GM12878 (cell line): ENCODE results near the gene SLC4A9. TPM values are rescaled to one million over a fixed set of nuclear protein-coding genes. Genes with fewer than 3 reads are reported as not detected.

Experiments used
- ATAC-seq: fragments of 200-7000 bp; cut with Tn5 transposase; 3 replicates; pipeline ENCODE4 v1.9.1; 2020; ENCODE audit warnings: mild to moderate bottlenecking, moderate library complexity
- BruUV-seq: library from RNA; stranded (reverse); fragments of 400-500 nt; replicated peaks from 2 replicates; lab custom pipeline; 2021; lab: Mats Ljungman, UMichigan
- CTCF ChIA-PET: fragments of 300-600 bp; sonication (Branson Sonifier 250); formaldehyde crosslinking; extraction: SDS; loops from one replicate; lab custom pipeline; 2021; ENCODE audit warnings: inconsistent platforms; lab: Yijun Ruan, JAX
- POLR2A ChIA-PET: fragments of 350-600 bp; formaldehyde crosslinking; extraction: SDS; loops from one replicate; lab custom pipeline; 2021; ENCODE audit warnings: inconsistent platforms; lab: Charles Lee
- RAD21 ChIA-PET: fragments of 300-600 bp; sonication (Branson Sonifier 250); formaldehyde crosslinking; loops from one replicate; lab custom pipeline; 2023; ENCODE audit warnings: antibody characterized with exemption; ENCODE audit not compliant: unreplicated experiment; lab: Charles Lee
- SMC1A ChIA-PET: fragments of 300-600 bp; sonication (Branson Sonifier 250); formaldehyde crosslinking; loops from one replicate; lab custom pipeline; 2023; ENCODE audit not compliant: unreplicated experiment, uncharacterized antibody; lab: Charles Lee
- DNase-seq: peaks from one replicate; pipeline ENCODE4 v3.0.0-alpha.2; 2011; ENCODE audit warnings: low read depth, low spot score
- FAIRE-seq: peaks from 3 replicates; lab custom pipeline; 2011; peaks lifted over from hg19 to GRCh38; lab: Jason Lieb, UNC
- H2AFZ ChIP-seq: 2 replicates; pipeline ENCODE4 v1.6.0; 2011; ENCODE audit warnings: low read depth, low read length, control low read depth; ENCODE audit not compliant: control insufficient read depth
- H3K27ac ChIP-seq: 2 replicates; pipeline ENCODE4 v1.5.1; 2011; ENCODE audit warnings: control low read depth; ENCODE audit not compliant: control insufficient read depth, insufficient read depth
- H3K27me3 ChIP-seq, 2 experiments: replicated peaks in 1 of 2; 2 replicates each; pipeline versions ENCODE4 v1.6.0 to v1.6.1; 2011; ENCODE audit warnings: low read length in 1 of 2; ENCODE audit not compliant: control insufficient read depth in 2 of 2, insufficient read depth in 2 of 2
- H3K36me3 ChIP-seq, 2 experiments: 2 replicates each; pipeline ENCODE4 v1.5.1; 2011; ENCODE audit warnings: low read length in 1 of 2; ENCODE audit not compliant: control insufficient read depth in 2 of 2, insufficient read depth in 2 of 2
- H3K4me1 ChIP-seq: 2 replicates; pipeline ENCODE4 v1.6.1; 2011; ENCODE audit warnings: mild to moderate bottlenecking, low read length, moderate library complexity, mixed read lengths; ENCODE audit not compliant: control insufficient read depth, insufficient read depth
- H3K4me2 ChIP-seq: 2 replicates; pipeline ENCODE4 v1.6.0; 2011; ENCODE audit warnings: control low read depth; ENCODE audit not compliant: control insufficient read depth, insufficient read depth
- H3K4me3 ChIP-seq: fragments of 200-600 bp; sonication (generic); 2 replicates; pipeline ENCODE4 v1.5.1; 2016
- H3K79me2 ChIP-seq: 2 replicates; pipeline ENCODE4 v1.6.0; 2011; ENCODE audit warnings: low read length; ENCODE audit not compliant: control insufficient read depth, insufficient read depth
- H3K9ac ChIP-seq: 2 replicates; pipeline ENCODE4 v1.8.0; 2011; ENCODE audit warnings: low read length, control low read depth, mixed read lengths; ENCODE audit not compliant: control insufficient read depth, insufficient read depth
- H3K9me3 ChIP-seq: replicated peaks from 3 replicates; pipeline ENCODE4 v1.5.1; 2011; ENCODE audit warnings: mild to moderate bottlenecking, low read length; ENCODE audit not compliant: control insufficient read depth, insufficient read depth
- H4K20me1 ChIP-seq: 2 replicates; pipeline ENCODE4 v1.6.0; 2011; ENCODE audit not compliant: control insufficient read depth, insufficient read depth
- ATF7 ChIP-seq: fragments of 450-650 bp; IDR thresholded peaks from 2 replicates; pipeline ENCODE4 v1.6.1; 2016; ENCODE audit warnings: low read depth, mild to moderate bottlenecking
- BRCA1 ChIP-seq: IDR thresholded peaks from 2 replicates; pipeline ENCODE4 v1.6.1; 2011; ENCODE audit warnings: low read depth, low read length, improper control_type of control experiment
- CBX5 ChIP-seq: sonication (generic); IDR thresholded peaks from 2 replicates; pipeline ENCODE4 v1.6.1; 2016; ENCODE audit warnings: low read depth, moderate library complexity, mild to moderate bottlenecking, inconsistent platforms
- EED ChIP-seq: sonication (generic); IDR thresholded peaks from 2 replicates; pipeline ENCODE4 v1.6.1; 2016; ENCODE audit warnings: antibody characterized with exemption, low read depth
- IKZF1 ChIP-seq: fragments of 450-650 bp; conservative IDR thresholded peaks from 2 replicates; pipeline ENCODE4 v1.6.1; 2017; ENCODE audit warnings: antibody characterized with exemption, mild to moderate bottlenecking
- KDM1A ChIP-seq: fragments of 200-600 bp; sonication (generic); IDR thresholded peaks from 2 replicates; pipeline ENCODE4 v1.6.1; 2016; ENCODE audit warnings: borderline replicate concordance
- MTA3 ChIP-seq: IDR thresholded peaks from 2 replicates; pipeline ENCODE4 v1.6.1; 2012; ENCODE audit warnings: low read length, inconsistent platforms, borderline replicate concordance
- MXI1 ChIP-seq: fragments of 150-350 bp; IDR thresholded peaks from 2 replicates; pipeline ENCODE4 v1.6.1; 2011; ENCODE audit warnings: low read depth, mild to moderate bottlenecking, inconsistent platforms, low read length, improper control_type of control experiment
- MYB ChIP-seq: fragments of 150-350 bp; IDR thresholded peaks from 2 replicates; pipeline ENCODE4 v1.6.1; 2014; ENCODE audit warnings: mild to moderate bottlenecking, low read depth, low read length, borderline replicate concordance
- RAD21 ChIP-seq: IDR thresholded peaks from 2 replicates; pipeline ENCODE4 v1.6.1; 2011; ENCODE audit warnings: mild to moderate bottlenecking, low read depth, low read length, moderate library complexity; ENCODE audit not compliant: insufficient read depth
- SREBF1 ChIP-seq: IDR thresholded peaks from 2 replicates; pipeline ENCODE4 v1.6.1; 2012; ENCODE audit warnings: mild to moderate bottlenecking, low read length
- YBX1 ChIP-seq: fragments of 450-650 bp; IDR thresholded peaks from 2 replicates; pipeline ENCODE4 v1.6.1; 2016; ENCODE audit warnings: antibody characterized with exemption
- YY1 ChIP-seq: IDR thresholded peaks from 2 replicates; pipeline ENCODE4 v1.6.1; 2011; ENCODE audit warnings: low read depth, mild to moderate bottlenecking, low read length
- WGBS: methylation state at CpG from one replicate; pipeline ENCODE4 v1.1.6; 2016; ENCODE audit warnings: low lambda C conversion rate; ENCODE audit not compliant: insufficient replicate concordance, insufficient coverage; ENCODE audit errors: missing lambda C conversion rate; 5-methylcytosine and 5-hydroxymethylcytosine counted together
- in situ Hi-C: fragments of 300-500 bp; cut with MboI; formaldehyde crosslinking; loops from 9 replicates; pipeline ENCODE4 v1.14.3; 2018; ENCODE audit warnings: mixed read lengths
- intact Hi-C: fragments of 100-400 bp; cut with micrococcal nuclease; formaldehyde crosslinking; loops from one replicate; pipeline ENCODE4 v1.14.2; 2022; ENCODE audit not compliant: unreplicated experiment
- polyA plus RNA-seq, 11 experiments: library from polyadenylated mRNA; depleted of rRNA in 4 of 11; unstranded in 6 of 11; stranded (reverse) in 5 of 11; fragments of >200 nt; fragmentation: Nextera tagmentation in 4 of 11; fragmentation: Illumina TruSeq in 1 of 11; extraction: Ambion mirVana in 4 of 11; extraction: Trizol in 1 of 11; gene quantifications; 1 replicate in 1 of 11; 2 replicates in 10 of 11; pipeline versions ENCODE4 v1.2.1 to v1.2.3, GENCODE V29; 2011 to 2016; ENCODE audit warnings: inconsistent platforms in 2 of 11, missing spikeins in 2 of 11, low read depth in 1 of 11
- total RNA-seq, 4 experiments: library from RNA; depleted of rRNA in 3 of 4; stranded (reverse); fragments of >200 nt in 3 of 4; fragmentation: Illumina TruSeq in 1 of 4; extraction: Trizol in 1 of 4; gene quantifications; 2 replicates each; pipeline versions ENCODE4 v1.2.1 to v1.2.3, GENCODE V29; 2013 to 2021
- TF ChIP-seq, protein P1 (sequence below), 3 experiments: IDR thresholded peaks in 2 of 3; conservative IDR thresholded peaks in 1 of 3; 2 replicates each; pipeline ENCODE4 v1.5.1; 2011; ENCODE audit warnings: low read depth in 3 of 3, low read length in 3 of 3, mild to moderate bottlenecking in 3 of 3, control low read depth in 2 of 3, moderate library complexity in 2 of 3, inconsistent platforms in 1 of 3, mixed read lengths in 1 of 3; ENCODE audit not compliant: control insufficient read depth in 2 of 3, insufficient read depth in 1 of 3; ENCODE audit errors: extremely low read depth in 1 of 3
- TF ChIP-seq, protein P2 (sequence below): fragments of 450-650 bp; formaldehyde crosslinking; IDR thresholded peaks from 2 replicates; pipeline ENCODE4 v1.5.0; 2022; ENCODE audit warnings: mild to moderate bottlenecking, missing genetic modification characterization

The SLC4A9 gene
- total and polyA plus RNA-seq, 10 of the 15 experiments (the other 5 are each of a cell fraction or from before 2014, with no cell fraction given), result 0.03 to 0.05 (median 0.05) TPM; not detected in 7

DNA sequence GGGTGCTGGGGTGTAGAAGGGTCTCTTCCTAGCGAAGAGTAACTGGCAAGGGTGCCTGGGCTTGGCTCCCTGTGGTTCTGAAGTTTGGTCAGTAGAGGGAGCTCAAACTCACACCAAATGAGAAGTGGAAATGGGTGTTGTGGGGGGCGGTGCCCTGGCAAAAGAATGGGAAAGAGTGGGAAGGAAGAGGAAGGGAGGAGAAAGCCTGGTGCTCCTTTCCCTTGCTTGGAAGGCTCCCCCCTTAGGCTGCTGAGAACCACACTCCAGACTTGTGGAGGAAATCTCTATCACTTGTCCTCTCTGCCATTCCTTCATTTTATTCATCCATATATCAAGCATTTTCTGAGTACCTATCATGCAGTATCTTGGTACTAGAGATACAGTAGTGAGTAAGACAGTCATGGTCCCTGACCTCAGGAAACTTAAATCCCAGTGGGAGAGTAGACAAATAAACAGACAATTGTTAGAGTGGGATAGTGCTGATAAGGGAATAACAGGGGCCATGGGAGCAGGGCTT is 13.0 kb downstream of the SLC4A9 start (continued):
- TF ChIP-seq, protein P1, sequence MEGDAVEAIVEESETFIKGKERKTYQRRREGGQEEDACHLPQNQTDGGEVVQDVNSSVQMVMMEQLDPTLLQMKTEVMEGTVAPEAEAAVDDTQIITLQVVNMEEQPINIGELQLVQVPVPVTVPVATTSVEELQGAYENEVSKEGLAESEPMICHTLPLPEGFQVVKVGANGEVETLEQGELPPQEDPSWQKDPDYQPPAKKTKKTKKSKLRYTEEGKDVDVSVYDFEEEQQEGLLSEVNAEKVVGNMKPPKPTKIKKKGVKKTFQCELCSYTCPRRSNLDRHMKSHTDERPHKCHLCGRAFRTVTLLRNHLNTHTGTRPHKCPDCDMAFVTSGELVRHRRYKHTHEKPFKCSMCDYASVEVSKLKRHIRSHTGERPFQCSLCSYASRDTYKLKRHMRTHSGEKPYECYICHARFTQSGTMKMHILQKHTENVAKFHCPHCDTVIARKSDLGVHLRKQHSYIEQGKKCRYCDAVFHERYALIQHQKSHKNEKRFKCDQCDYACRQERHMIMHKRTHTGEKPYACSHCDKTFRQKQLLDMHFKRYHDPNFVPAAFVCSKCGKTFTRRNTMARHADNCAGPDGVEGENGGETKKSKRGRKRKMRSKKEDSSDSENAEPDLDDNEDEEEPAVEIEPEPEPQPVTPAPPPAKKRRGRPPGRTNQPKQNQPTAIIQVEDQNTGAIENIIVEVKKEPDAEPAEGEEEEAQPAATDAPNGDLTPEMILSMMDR (IDR thresholded peaks at IDR 0.05 in 2 of 3, conservative IDR thresholded peaks at IDR 0.05 in 1 of 3; ENCODE audit: control insufficient read depth in 2 of 3, extremely low read depth in 1 of 3, insufficient read depth in 1 of 3, low read depth in 3 of 3, low read length in 3 of 3), result peak; percentile 81 to 88 (median 83)
- 0 out of 2 replicates have a peak, but pooled peaks have one; percentile 36 for TF ChIP-seq YY1
- TF ChIP-seq EED, result no peak
- peak; percentile 47; the same call in 1 of the 2 replicates for TF ChIP-seq IKZF1
- TF ChIP-seq RAD21, result peak; percentile 85
- TF ChIP-seq, all 136 proteins: peak for 8

DNA sequence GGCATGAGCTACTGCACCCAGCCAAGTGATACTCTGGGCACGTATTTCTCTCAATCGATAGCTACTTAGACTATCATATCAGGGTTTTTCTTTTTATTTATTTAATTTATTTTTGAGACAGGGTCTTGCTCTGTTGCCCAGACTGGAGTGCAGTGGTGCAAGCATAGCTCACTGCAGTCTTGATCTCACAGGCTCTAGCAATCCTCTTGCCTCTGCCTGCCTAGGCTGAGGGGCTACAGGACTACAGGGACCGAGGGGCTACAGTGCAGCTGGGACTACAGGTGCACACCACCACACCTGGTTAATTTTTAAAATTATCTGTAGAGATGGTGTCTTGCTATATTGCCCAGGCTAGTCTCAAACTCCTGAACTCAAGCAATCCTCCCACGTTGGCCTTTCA is 21.4 kb downstream of the SLC4A9 start:
- BruUV-seq, result no TSS peak
- ChIA-PET POLR2A (no interaction called here), RAD21 (interaction anchor here (1.2 kb wide), 1 partner anchor 9 kb away, joined by 4 read pairs; no protein-coding TSS in a partner anchor)

More for the DNA sequence above, 21.4 kb downstream of the SLC4A9 start:
- H2AFZ ChIP-seq, result no peak overlapping the region
- TF ChIP-seq KDM1A (no peak), MXI1 (no peak), MYB (no peak), YBX1 (no peak), SREBF1 (no peak), ATF7 (no peak), MTA3 (no peak), IKZF1 (no peak), BRCA1 (no peak), CBX5 (no peak)
- TF ChIP-seq, protein P2, sequence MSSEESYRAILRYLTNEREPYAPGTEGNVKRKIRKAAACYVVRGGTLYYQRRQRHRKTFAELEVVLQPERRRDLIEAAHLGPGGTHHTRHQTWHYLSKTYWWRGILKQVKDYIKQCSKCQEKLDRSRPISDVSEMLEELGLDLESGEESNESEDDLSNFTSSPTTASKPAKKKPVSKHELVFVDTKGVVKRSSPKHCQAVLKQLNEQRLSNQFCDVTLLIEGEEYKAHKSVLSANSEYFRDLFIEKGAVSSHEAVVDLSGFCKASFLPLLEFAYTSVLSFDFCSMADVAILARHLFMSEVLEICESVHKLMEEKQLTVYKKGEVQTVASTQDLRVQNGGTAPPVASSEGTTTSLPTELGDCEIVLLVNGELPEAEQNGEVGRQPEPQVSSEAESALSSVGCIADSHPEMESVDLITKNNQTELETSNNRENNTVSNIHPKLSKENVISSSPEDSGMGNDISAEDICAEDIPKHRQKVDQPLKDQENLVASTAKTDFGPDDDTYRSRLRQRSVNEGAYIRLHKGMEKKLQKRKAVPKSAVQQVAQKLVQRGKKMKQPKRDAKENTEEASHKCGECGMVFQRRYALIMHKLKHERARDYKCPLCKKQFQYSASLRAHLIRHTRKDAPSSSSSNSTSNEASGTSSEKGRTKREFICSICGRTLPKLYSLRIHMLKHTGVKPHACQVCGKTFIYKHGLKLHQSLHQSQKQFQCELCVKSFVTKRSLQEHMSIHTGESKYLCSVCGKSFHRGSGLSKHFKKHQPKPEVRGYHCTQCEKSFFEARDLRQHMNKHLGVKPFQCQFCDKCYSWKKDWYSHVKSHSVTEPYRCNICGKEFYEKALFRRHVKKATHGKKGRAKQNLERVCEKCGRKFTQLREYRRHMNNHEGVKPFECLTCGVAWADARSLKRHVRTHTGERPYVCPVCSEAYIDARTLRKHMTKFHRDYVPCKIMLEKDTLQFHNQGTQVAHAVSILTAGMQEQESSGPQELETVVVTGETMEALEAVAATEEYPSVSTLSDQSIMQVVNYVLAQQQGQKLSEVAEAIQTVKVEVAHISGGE (CRISPR knock-in tag), result no peak
- H3K9ac ChIP-seq, result no peak overlapping the region
- ChIA-PET CTCF (interaction anchor here (0.7 to 2.3 kb wide), 2 partner anchors 8 to 137 kb away, joined by 3 to 17 read pairs; no protein-coding TSS in a partner anchor), SMC1A (no interaction called here)
- WGBS, result 73% methylated on average over 4 of the region's 4 CpGs
- no peak overlapping the region for H3K4me2 ChIP-seq
- H3K4me1 ChIP-seq, result no peaks in the 10 kb centered on the region
- H3K9me3 ChIP-seq, result no peaks in the 10 kb centered on the region; the same call in 2 of the 3 replicates
- no peak overlapping the region for H3K27ac ChIP-seq
- no peaks in the 10 kb centered on the region for H3K79me2 ChIP-seq
- H3K36me3 ChIP-seq, result no peaks in the 10 kb centered on the region
- no peaks in the 10 kb centered on the region for H4K20me1 ChIP-seq
- H3K27me3 ChIP-seq, result no peaks in the 10 kb centered on the region
- no peak for DNase-seq
- H3K4me3 ChIP-seq, result no peak overlapping the region
- ATAC-seq, result no peak
- in situ Hi-C loops (no loop called here), intact Hi-C loops (no loop called here)
- FAIRE-seq, result no peak
